HG03159 (cell line): Measurements from ENCODE around the gene SLC16A2.

Source experiments
- ATAC-seq: cut with Tn5 transposase; IDR thresholded peaks from one replicate; pipeline ENCODE4 v1.9.1; 2021; ENCODE audit warnings: mild to moderate bottlenecking, moderate library complexity; ENCODE audit not compliant: unreplicated experiment

Gene SLC16A2

GRCh38 chrX:74421036-74421739 is at the start of gene SLC16A2:
SLC16A2 (plus strand) TSS chrX:74421493; CDS start chrX:74421638, 145 bp downstream.
- ATAC-seq, result no peak

GRCh38 chrX:74372272-74372671 is 49.0 kb upstream of the SLC16A2 start:
- ATAC-seq, result no peak

GRCh38 chrX:74377282-74377681 is 44.0 kb upstream of the SLC16A2 start:
- no peak for ATAC-seq

GRCh38 chrX:74382613-74383012 is 38.7 kb upstream of the SLC16A2 start:
- ATAC-seq, result peak; percentile 93

- no peak for ATAC-seq
These were observed 37.7 kb upstream of the SLC16A2 start for GRCh38 chrX:74383611-74384010.

DNA sequence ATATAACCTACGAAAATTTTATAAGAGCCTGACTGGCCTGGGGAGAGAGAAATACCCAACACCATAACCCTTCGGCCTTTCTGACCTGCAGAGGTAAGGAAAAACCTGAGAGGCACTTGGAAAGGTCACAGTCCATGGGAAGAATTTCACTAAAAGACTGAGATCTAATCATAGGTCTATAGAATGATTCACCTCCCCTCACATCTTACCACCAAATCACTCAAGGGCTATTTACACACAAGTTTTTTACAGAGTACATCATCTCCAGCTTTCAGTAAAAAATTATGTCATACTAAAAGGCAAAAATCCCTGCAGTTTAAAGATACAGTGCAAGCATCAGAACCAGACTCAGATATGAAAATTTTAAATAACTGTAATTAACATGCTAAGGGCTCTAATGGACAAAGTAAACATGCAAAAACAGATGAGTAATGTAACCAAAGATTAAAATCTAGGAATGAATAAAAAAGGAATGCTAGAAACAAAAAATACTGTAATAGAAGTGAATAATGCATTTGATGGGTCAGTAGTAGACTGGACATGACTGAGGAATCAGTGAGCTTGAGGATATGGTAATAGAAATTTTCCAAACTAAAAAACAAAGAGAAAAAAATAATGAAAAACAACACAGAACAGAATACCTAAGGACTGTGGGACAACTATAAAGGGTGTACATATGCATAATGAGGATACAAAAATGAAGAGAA is 32.1 kb upstream of the SLC16A2 start:
- ATAC-seq, result no peak

GRCh38 chrX:74395556-74395955 is 25.7 kb upstream of the SLC16A2 start:
- ATAC-seq, result no peak

DNA sequence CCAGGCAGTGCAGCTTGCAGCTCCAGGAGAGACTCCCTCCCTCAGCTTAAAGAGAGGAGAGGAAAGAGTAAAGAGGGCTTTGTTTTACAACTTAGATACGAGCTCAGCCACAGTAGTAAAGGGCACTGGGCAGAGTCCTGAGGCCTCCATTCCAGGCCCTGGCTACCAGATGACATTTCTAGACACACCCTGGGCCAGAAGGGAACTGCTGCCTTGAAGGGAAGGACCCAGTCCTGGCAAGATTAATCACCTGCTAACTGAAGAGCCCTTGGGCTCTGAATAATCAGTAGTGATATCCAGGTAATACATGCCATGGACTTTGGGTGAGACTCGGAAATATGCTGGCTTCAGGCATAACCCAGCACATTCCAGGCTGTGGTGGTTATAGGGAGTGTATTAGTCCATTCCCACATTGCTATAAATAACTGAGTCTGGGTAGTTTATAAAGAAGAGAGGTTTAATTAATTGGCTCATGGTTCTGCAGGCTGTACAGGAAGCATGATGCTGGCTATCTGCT is 15.3 kb upstream of the SLC16A2 start:
- no peak for ATAC-seq

- ATAC-seq, result peak; percentile 82
These were observed 13.0 kb upstream of the SLC16A2 start for GRCh38 chrX:74408304-74408703.

GRCh38 chrX:74419864-74420195 is 1.5 kb upstream of the SLC16A2 start:
- no peak for ATAC-seq

DNA sequence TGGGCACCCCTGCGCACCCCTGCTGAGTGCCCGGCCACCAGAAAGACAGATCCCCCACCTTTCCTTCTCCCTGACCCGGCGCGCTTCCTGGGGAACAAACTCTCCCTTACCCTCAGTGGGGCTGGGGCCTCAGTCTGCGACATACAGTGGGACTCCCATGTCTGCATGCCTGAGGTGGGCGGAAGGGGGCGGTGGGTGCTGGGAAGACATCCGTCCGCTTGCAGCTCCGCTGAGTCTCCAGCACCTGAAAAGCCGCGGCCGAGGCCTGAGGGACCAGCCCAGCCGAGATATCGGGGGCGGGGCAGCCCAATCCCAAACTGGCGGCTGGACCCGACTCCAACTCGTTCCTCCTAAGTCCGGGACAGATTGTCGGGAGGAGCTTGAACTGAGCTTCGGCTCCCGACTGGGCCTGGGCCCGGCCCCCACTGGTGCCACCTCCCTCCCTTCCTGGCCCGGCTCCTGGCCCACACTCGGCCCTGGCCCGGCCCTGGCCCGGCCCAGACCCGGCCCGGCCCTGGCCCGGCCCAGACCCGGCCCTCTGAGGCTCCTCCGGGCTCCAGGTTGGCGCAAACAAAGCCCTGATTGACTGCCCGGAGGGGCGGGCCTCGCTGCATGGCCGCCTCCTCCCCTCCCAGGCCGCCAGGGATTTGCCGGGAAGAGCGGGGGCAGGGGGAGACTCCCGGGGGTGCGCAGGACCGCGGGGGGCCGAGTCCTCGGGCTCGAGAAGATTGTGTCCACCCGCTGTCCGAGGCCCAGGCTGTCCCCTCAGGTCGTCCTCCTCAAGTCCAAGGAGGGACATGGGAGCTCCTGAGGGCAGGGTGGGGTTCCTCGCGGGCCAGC is 877 bp upstream of the SLC16A2 start:
- ATAC-seq, result no peak

DNA sequence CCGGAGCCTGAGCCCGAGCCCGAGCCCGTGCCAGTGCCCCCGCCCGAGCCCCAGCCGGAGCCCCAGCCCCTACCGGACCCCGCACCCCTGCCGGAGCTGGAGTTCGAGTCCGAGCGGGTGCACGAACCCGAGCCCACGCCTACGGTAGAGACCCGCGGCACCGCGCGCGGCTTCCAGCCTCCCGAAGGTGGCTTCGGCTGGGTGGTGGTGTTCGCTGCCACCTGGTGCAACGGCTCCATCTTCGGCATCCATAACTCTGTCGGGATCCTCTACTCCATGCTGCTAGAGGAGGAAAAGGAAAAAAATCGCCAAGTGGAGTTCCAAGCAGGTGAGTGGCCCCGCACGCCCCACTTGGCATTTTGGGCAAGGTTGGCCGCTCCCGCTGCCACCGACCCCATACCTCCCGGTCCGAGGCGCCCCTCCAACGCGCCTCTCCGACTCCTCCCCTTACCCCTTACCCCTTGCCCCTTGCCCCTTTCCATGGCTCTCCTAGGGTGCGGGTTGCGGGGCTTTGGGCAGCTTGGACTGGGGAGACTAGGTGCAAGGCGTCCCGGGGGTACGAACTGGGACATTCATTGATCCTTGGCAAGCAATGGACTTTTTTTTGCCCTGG is 553 bp downstream of the SLC16A2 start:
- no peak for ATAC-seq

GRCh38 chrX:74422576-74423288 is 1.4 kb downstream of the SLC16A2 start:
- no peak for ATAC-seq

- no peak for ATAC-seq
These were observed 2.2 kb downstream of the SLC16A2 start for GRCh38 chrX:74423289-74423998.

GRCh38 chrX:74426071-74426470 is 4.8 kb downstream of the SLC16A2 start:
- no peak for ATAC-seq

DNA sequence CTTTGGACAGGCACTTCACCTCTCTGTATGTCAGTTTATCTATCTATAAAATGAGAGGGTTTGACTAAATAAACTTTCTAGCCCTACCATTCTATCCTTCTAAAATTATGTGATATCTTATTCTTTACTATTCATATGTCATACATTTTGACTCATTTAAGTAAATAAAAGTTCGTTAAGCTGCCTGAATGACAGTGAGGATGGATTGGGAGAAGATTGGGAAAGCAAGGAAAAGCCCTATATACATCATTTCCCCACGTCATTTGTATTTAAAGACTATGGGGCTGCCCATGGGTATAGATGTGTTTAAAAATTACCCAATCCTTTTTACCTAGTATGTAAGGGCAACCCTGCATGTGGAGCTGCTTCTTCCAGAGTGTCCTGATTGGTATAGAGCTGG is 5.3 kb downstream of the SLC16A2 start:
- no peak for ATAC-seq

GRCh38 chrX:74431797-74432196 is 10.5 kb downstream of the SLC16A2 start:
- ATAC-seq, result no peak

GRCh38 chrX:74434336-74434735 is 13.0 kb downstream of the SLC16A2 start:
- ATAC-seq, result no peak

GRCh38 chrX:74437530-74437929 is 16.2 kb downstream of the SLC16A2 start:
- ATAC-seq, result no peak

GRCh38 chrX:74438764-74439163 is 17.5 kb downstream of the SLC16A2 start:
- ATAC-seq, result no peak
